Measurements from ENCODE around the gene FBLN2.

DNA sequence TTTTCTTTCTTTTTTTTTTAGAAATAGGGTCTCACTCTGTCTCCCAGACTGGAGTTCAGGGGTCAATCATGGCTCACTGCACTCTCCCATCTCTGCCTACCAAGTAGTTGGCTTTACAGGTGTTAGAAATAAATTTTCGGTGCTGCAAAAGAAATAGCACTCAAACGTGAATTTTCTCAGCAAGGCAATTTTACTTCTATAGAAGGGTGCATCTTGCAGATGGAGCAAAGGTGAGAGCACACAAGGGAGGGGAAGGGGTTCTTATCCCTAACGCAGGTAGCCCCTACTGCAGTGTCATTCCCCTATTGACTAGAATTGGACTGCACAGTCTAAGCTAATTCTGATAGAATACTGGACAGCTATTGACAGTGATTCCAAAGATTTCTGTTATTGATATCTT lies 6.8 kb upstream of the FBLN2 start:
- no peak for TF ChIP-seq CTCF (IDR thresholded peaks at IDR 0.05 in 2 of 3, conservative IDR thresholded peaks at IDR 0.05 in 1 of 3; ENCODE audit: borderline replicate concordance in 1 of 3, insufficient read depth in 1 of 3, low read depth in 2 of 3, low read length in 2 of 3)
- no peak for TF ChIP-seq ZNF274 (IDR thresholded peaks at IDR 0.05; ENCODE audit: low read depth, low read length)
- no peak for TF ChIP-seq RAD21 (IDR thresholded peaks at IDR 0.05; ENCODE audit: low read depth)

All from HCT116 (cell line).